Epithelial cell of proximal tubule (primary cell): ENCODE results near the gene CTIF. TPM values are rescaled to one million over a fixed set of nuclear protein-coding genes. Genes with fewer than 3 reads are reported as not detected.

ENCODE experiments used
- DNase-seq: peaks from one replicate; pipeline ENCODE4 v3.0.0-alpha.2; 2011; ENCODE audit warnings: low read depth
- H3K4me3 ChIP-seq: 2 replicates; pipeline ENCODE4 v1.5.1; 2011; ENCODE audit warnings: low read depth, mild to moderate bottlenecking, low read length
- total RNA-seq: library from RNA; depleted of rRNA; stranded (reverse); fragments of >200 nt; gene quantifications from 2 replicates; pipeline ENCODE4 v1.2.3, GENCODE V29; 2015
- TF ChIP-seq, protein P1 (sequence below): conservative IDR thresholded peaks from 2 replicates; pipeline ENCODE4 v1.5.1; 2012; ENCODE audit warnings: low read depth, mild to moderate bottlenecking, low read length

Gene CTIF
- total RNA-seq, 1 donor from 2014 or later = 12.9 TPM

DNA sequence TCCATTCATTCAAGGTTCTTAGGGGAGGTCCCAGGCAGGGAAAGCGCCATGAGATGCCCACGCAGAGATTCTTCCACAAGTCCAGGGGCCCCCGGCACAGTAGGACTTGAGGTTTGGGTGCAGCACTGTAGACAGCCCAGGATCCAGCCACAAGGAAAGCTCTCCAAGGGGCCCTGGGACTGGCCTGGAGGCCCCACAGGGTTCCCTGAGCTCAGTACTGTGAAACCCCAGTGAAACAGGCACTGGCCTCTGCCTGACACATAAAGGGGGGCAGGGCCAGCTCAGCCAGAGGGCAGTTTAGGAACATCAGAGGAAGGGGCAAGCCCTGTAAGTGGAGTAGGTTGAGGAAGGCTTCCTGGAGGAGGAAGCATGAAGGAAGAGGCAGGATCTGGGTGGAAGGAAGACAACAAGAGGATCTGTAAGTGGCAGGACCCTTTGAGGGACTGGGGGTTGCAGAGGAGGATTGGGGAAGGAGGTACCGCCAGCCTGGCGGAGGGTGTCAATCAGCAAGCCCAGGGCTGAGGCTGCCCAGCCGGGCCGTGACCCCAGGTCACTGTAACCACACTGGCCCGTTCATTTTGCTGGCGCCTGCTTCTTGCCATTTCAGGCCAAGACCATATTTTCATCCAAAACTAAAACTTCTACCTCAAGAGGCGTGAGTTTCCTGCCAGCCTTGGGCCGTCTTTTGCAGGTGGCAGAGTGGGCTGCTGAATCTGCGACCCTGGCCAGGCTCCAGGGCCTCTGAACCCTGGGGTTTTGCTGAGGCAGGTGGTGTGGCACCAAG lies 236.7 kb downstream of the CTIF start:
- H3K4me3 ChIP-seq = no peak overlapping the region
- no peak for DNase-seq
- TF ChIP-seq, protein P1, sequence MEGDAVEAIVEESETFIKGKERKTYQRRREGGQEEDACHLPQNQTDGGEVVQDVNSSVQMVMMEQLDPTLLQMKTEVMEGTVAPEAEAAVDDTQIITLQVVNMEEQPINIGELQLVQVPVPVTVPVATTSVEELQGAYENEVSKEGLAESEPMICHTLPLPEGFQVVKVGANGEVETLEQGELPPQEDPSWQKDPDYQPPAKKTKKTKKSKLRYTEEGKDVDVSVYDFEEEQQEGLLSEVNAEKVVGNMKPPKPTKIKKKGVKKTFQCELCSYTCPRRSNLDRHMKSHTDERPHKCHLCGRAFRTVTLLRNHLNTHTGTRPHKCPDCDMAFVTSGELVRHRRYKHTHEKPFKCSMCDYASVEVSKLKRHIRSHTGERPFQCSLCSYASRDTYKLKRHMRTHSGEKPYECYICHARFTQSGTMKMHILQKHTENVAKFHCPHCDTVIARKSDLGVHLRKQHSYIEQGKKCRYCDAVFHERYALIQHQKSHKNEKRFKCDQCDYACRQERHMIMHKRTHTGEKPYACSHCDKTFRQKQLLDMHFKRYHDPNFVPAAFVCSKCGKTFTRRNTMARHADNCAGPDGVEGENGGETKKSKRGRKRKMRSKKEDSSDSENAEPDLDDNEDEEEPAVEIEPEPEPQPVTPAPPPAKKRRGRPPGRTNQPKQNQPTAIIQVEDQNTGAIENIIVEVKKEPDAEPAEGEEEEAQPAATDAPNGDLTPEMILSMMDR = no peak

DNA sequence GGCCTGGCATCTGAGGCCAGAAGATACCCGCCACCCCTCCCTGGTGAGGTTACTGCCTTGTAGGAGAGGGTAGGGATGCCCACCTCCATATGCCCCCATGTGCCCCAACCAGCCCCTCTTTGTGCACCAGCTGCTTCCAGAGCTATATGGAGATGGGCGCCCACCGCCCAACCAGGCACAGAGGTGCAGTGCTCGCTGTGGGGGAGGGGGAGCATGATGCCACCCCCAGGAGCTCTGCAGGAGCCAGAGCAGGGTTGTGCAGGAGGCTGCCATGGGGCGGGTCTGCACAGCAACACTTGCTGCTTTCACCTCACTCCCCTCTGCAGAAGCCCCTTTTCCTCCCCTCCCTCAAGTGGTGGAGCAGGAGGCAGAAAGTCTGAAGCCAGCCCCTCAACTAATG lies 237.3 kb downstream of the CTIF start:
- TF ChIP-seq, protein P1 = no peak
- H3K4me3 ChIP-seq = no peak overlapping the region
- no peak for DNase-seq

DNA sequence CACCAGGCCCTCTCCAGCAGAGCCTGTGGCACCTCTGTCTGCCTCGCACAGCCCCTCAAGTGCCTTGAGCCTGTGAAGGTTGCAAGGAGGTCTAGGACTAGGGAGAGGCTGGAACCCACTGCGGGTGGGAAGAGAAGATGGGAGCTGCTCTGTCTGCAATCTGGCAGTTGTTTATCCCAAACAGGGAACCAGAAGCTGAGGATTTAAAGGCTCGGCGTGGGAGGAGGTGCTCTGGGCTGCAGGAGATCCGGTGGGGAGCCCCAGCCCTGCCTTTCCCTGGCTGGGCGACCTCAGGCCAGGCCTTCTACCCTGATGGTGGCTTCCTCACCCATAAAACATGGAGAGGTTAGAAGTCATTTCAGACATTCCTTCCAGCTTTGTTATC lies 237.8 kb downstream of the CTIF start:
- H3K4me3 ChIP-seq = no peak overlapping the region
- TF ChIP-seq, protein P1 = no peak
- no peak for DNase-seq

DNA sequence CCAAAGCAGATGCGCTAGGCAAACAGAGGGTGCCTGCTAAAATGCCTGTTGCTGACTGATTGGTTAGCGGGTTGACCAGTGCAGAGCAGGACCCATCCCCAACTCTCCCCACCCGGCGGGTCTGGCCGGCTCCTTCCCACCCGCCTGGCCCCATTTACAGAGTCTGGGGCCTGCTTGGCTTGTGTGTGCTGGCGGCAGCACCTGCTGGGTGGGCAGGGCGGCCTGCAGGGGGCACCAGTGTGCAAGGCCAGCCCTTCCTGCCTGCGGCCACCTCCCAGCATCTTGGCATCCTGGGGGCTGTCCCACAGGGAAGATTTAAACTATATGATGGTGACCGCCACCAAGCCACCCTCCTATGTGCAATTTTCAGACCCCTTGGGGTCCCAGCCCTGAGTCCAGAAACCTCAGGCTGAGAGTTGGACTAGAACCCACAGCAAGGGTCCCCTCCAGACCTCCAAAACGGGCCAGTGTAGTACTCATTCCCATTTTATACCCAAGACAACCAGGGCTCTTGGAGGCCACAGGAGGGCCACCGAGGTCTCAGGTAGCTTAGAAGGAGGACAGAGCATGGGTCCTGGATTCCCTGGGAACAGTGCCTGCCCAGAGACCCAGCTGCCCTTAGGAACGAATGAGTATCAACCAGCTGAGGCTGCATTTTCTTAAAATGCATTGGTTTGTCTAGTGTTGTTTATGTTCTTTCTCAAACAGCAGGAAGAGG lies 238.4 kb downstream of the CTIF start:
- TF ChIP-seq, protein P1 = peak; percentile 83
- DNase-seq = no peak
- H3K4me3 ChIP-seq = no peak overlapping the region

DNA sequence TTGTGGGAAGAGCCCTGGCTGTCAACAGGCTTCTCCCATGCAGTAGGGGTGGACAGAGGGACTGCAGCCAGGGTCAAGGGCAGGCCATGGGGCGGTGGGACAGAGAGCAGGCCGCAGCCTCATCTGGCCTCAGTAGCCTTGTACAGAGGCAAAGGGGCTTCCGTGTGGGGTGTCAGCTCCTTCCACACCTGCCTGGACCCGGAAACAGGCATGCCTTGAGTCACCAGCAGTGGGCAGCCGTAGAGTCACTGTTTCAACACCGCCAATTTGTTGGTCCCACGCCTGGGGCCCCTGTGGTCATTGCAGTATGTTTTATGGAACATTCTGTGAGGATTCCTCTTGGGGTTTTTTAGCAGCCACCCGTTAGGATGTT lies 238.9 kb downstream of the CTIF start:
- TF ChIP-seq, protein P1 = no peak
- H3K4me3 ChIP-seq = no peak overlapping the region
- DNase-seq = no peak

DNA sequence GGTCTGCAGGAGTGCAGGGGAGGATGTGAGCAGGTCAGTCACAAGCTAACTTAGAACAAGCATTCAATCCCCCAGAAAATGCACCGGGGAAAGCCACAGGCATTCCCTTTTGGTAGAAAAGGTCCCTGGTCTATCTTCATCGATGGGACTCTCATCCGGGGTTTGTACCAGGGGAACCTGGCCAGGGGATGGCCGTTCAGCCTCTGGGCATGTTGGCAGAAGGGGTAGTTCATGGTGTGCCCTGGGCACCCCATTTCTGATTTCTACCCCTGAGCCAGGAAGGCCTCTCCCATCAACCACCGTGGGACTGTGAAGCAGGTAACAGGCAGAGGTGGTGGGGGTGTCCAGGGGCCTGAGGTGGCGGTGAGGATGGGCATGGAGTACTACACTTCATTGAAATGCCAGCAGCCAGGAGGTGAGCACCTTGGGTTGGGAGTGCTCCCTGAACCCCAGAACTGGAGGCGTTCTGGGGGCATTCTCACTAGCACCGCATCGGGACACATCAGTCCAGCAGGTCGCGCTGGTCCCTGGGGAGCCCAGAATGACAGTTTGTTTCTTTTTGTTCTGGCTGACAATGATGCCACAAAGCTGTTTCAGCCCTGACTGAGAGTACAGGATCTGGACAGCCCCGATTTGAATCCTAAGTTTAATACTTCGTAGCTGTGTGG lies 239.6 kb downstream of the CTIF start:
- no peak for DNase-seq
- TF ChIP-seq, protein P1 = no peak
- H3K4me3 ChIP-seq = no peak overlapping the region
